ENCODE results near the gene SLIT1.
A peak's percentile ranks its signal among the peaks of the same experiment; 100 is the strongest.

SLIT1 gene

DNA sequence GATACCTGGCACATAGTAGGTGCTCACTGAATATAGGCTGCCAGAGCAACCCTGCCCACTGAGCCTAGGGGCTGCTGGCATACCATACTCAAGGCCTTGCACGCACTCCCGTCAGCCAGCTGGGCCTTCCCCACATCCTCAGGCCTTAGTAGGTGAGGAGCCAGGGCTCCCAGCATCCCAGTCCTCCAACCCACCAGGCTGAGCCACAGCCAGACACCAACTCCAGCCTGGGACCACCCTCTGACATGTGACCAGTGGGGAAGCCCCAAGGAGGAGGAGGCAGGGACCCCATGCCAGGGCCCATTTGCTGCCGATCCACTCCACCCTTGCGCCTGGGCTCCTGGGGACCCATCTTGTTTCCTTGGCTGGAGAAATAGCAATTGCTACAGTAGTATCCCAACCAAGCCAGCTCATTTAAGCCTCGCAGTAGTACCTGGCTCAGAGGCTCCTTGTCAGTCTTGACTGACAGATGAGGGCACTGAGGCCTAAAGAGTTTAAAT lies 11.4 kb downstream of the SLIT1 start:
- TF ChIP-seq POLR2A (IDR thresholded peaks at IDR 0.05; ENCODE audit: low read depth, low read length): no peak
- DNase-seq (ENCODE audit: insufficient read length, low spot score): no peak
- no peak for FAIRE-seq

DNA sequence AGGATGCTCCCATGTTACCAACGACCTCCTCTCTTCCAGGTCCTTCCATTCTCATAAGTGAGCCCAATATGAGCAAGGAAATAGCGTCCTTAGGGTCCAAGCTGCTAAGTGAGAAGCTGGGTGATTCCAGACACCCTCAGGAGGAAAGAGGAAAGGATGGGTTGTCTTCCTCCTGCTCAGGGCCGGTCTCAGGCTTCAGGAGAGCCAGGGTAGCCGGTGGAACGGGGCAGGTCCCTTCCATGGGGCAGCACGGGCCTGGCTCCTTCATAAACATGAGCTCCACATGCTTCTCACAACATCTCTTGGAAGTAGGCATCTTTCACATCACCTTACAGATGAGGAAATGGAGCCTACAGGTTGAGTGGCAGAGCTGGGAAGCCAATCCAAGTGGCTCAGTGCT lies 12.7 kb downstream of the SLIT1 start:
- FAIRE-seq (no peak), DNase-seq (ENCODE audit: insufficient read length, low spot score) (no peak)
- no peak for TF ChIP-seq POLR2A (IDR thresholded peaks at IDR 0.05; ENCODE audit: low read depth, low read length)

DNA sequence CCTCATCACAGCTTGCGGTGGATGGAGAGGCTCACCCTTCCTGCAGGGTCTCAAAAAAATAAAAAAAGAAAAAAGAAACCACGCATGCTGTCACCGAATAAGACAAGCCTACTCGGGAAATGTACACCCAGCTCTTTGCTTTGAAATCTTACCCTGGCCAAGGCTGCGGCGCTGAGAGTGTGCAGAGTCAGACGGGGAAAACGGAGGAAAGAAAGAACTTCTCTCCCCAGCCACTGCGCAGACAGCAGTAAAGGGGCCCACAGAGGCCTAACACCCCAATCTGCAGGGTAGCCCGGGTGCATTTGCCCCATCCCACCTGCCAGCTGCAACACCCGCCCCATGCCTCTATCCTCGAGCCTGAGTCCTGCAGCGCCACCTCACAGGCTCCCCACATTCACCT lies 14.8 kb downstream of the SLIT1 start:
- TF ChIP-seq POLR2A (IDR thresholded peaks at IDR 0.05; ENCODE audit: low read depth, low read length): no peak
- no peak for DNase-seq (ENCODE audit: insufficient read length, low spot score)

DNA sequence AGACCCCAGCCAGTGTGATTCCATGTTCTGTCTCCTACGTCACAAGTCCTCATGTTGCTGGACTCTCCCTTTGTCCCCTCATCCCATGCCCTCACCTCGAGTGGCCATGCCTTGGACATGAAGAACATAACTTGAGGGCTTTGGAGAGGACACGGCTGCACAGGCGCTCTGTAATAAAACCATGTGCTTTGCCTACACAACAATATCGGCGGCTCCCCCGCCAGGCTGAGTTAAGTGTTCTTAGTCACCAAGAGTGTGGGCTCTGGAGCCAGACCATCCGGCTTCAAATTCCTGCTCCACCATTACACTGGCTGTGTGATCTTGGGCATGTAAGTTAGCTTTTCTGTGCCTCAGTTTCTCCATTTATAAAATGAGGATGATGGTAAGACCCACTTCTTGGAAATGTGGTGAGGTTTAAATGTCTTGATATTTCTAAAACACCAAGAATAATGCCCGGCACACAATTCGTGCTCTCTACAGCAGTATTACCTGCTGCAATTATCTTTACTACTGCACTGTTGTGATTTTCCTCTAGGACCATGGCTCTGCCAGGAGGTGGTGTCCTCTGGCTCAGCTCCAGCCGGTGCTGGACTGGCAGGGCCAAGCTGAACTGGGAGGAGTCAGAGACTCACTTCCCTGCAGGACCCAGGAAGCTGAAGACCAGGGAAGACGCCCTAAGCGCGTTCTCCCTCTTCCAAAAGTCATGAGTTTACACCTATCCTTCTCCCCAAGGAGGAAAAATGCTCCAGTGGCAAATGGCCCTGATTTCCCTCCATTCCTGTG lies 15.7 kb downstream of the SLIT1 start:
- FAIRE-seq: no peak
- TF ChIP-seq POLR2A (IDR thresholded peaks at IDR 0.05; ENCODE audit: low read depth, low read length): no peak

More for the DNA sequence above, 14.8 kb downstream of the SLIT1 start:
- no peak for FAIRE-seq

DNA sequence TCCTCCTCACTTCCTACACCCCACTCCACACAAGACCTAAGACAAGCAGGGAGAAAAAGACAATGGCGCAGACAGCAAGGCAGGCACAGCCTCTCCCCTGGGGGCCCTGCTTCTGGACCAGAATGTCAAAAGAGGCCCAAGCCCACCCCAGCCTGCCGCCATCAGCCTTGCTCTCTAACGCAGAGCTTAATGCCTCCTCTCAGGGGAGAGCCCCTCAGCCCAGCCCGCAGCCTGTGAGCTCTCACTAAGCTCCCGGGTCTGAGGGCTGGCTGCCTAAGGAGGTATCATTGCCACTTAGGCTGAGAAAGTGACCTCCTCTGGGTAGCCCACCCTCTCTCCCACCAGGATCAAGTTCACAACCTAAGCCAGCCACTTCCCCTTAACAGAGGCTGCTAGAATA lies 16.7 kb downstream of the SLIT1 start:
- no peak for FAIRE-seq
- TF ChIP-seq POLR2A (IDR thresholded peaks at IDR 0.05; ENCODE audit: low read depth, low read length): no peak

More for the DNA sequence above, 15.7 kb downstream of the SLIT1 start:
- DNase-seq (ENCODE audit: insufficient read length, low spot score): peak; percentile 63

DNA sequence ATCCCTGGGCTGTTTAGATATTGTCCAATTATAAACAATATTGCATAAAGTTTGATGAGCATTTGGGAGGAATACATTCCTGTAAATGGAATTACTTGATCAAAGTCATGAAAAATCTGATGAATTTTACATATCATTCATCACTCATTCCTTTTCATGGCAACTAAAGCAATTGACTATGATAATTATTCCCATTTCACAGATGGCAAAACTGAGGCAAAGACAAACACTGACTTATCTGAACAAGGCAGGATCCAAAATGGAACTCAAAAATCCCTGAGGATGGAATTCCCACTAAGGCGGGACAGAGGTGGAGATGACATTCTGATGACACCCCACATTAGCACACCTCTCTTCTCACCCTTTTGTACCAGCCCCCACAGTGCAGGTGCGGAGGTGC lies 17.1 kb downstream of the SLIT1 start:
- FAIRE-seq: no peak
- DNase-seq (ENCODE audit: insufficient read length, low spot score): no peak
- TF ChIP-seq POLR2A (IDR thresholded peaks at IDR 0.05; ENCODE audit: low read depth, low read length): no peak

More for the DNA sequence above, 16.7 kb downstream of the SLIT1 start:
- no peak for DNase-seq (ENCODE audit: insufficient read length, low spot score)

DNA sequence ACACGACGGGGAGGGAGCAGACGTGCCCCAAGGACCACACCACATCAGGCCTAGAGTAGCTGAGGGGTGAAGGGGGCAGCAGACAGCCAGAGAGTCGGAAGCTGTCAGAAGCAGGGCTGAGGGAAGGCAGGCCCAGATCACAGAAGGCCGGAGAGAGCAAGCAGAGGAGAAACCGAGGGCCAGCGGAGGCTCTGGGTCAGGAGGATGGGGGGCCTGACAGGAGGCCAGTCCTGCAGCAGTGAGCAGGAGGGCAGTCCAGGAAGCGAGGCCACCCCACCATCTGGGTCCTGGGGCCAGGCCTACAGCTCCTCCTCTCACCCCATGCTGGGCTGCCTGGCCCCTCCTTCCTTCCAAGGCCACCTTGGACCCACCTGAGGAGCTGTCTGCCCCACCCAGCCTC lies 20.3 kb downstream of the SLIT1 start:
- no peak for FAIRE-seq
- no peak for DNase-seq (ENCODE audit: insufficient read length, low spot score)
- no peak for TF ChIP-seq POLR2A (IDR thresholded peaks at IDR 0.05; ENCODE audit: low read depth, low read length)

DNA sequence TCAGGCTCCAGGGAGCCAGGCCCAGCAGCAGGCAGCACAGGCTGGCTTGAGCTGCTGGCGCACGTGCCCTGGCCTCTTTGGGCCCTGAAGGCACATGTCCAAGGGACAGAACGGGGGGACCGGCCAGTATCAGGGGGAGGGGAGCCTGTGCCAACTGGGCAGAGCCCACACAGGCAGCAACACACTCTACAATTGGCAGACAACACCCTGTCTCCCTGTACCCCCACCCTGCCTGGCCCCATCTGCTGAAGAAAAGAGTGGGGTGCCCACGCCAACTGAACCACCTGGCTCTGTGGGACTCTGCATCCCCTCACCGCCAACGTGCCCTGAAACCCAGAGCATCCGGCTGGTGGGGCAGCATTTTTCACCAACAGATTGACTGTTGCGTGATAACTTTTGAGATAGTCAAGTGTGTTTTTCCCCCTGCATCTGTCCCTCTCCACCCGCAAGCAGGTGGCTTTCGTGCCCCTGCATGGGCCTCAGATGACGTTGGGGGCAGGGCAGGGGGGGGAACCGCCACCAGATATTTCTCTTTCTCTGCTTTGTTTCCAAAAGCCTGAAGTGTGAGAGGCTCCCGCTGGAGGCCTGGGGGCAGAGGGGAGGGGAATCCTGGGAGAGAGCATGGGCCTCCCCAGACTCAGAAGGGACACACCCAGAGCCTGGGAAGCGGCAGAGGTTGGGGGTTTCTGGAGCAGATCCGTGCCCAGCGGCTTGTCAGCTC lies 21.8 kb downstream of the SLIT1 start:
- FAIRE-seq (no peak), DNase-seq (ENCODE audit: insufficient read length, low spot score) (no peak)
- no peak for TF ChIP-seq POLR2A (IDR thresholded peaks at IDR 0.05; ENCODE audit: low read depth, low read length)

DNA sequence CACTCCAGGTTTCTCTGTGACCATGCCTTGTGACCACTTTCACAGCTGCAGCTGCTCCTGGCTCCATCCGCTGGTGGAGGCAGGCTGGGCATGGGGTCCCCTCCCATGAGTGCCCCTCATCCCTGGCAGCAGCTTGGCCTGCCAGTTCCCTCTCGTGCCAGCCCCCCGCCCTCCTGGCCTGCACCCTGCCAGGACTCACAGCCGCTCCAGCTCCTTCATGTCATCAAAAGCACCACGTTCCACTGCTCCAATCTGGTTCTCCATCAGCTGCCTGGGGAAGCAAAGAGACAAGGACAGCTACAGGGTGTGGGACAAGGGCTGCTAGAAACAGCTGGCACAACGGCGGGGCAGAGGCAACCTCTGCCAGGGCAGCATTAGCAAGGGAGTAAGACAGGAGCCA lies 22.6 kb downstream of the SLIT1 start:
- DNase-seq (ENCODE audit: insufficient read length, low spot score): no peak
- no peak for FAIRE-seq
- TF ChIP-seq POLR2A (IDR thresholded peaks at IDR 0.05; ENCODE audit: low read depth, low read length): no peak

DNA sequence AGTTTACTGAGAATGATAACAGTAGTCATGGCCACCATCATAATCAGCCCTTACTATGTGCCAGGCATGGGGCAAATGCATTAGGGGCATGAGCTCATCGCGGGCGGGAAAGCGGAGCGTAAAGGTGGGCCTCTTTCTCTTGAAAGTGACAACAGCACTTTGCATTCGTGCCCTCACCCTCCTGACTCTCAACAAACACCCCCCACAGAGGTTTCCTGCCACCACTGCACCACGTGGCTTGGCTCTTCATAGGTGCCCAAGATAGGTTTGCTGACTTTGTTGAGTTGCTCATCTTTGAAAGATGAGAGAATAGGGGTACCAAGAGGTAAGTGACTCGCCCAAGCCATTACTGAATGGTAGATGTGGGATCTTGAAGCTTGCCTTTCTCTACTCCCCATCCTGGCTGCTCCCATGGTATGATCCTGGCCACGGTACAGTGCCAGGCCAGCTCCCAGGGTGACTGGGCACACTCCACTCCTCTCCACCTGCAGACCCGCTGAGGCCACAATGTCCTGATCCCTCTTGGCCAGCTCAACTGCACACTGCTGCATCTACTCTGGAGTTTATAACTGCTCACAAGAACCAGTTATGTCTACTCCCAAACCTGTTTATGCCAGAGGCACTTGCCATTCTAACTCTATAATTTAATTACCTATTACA lies 26.0 kb downstream of the SLIT1 start:
- FAIRE-seq (no peak), DNase-seq (ENCODE audit: insufficient read length, low spot score) (no peak)
- TF ChIP-seq POLR2A (IDR thresholded peaks at IDR 0.05; ENCODE audit: low read depth, low read length): no peak

DNA sequence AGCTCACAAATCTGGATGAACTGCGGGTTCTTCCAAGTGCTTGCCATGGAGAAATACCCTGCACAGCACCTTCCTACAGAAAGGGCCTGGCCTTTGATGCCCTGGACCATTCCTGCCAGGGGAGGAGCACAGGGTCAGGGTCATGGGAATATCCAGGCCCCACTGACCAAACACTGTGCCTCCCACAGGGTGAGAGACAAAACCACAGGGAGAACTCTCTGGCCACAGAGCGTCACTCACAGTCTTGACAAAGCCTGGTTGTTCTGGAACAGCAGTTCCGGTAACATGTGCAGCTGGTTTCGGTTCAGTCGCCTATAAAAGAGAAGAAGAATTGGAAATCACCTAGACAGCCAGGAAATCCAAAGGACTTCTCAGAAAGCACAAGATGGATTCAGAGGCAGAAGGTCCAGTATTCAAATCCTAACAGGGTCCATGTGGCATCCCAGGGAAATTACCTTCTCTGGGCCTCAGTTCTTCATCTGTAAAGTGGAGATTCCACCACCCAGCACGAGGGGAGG lies 28.1 kb downstream of the SLIT1 start:
- FAIRE-seq: no peak
- no peak for TF ChIP-seq POLR2A (IDR thresholded peaks at IDR 0.05; ENCODE audit: low read depth, low read length)
- no peak for DNase-seq (ENCODE audit: insufficient read length, low spot score)

DNA sequence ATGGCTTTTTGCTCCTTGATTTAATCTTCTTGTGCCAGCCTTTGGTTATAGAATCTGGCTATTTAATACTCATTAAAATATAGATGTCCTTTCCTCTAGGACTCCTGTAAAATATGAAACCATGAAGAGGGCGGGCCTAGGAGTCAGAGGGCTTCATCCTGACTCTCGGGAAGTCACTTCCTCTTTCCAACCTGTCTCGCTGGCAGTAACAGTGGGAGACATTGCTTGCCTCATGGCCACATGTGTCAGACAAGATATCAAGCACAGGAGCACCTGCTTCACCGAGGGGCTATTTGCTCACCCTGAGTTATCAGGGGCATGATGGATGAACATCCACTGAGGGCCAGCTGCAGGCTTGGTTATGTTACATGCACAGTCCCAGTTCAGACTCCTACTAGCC lies 31.0 kb downstream of the SLIT1 start:
- TF ChIP-seq POLR2A (IDR thresholded peaks at IDR 0.05; ENCODE audit: low read depth, low read length): no peak
- no peak for FAIRE-seq
- DNase-seq (ENCODE audit: insufficient read length, low spot score): no peak

DNA sequence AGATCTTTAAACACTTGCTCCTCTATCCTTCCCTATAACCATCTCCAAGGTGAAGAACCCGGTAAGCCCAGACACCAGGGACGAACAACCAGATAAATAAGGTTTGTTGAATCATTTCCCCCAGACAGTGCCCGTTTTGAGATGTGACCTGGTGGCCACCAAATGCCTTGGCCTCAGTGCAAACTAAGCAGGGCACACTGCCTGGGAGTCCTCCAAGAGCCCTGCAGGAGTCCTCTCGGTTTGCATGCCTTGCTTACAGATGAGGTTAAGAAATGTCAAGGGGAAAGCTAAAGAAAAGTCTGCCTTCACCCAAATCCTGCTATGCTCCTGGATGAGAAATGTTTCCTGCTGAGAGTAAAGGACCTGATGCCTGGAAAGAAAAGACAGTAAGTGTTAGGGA lies 31.6 kb downstream of the SLIT1 start:
- no peak for TF ChIP-seq POLR2A (IDR thresholded peaks at IDR 0.05; ENCODE audit: low read depth, low read length)
- FAIRE-seq (no peak), DNase-seq (ENCODE audit: insufficient read length, low spot score) (no peak)

DNA sequence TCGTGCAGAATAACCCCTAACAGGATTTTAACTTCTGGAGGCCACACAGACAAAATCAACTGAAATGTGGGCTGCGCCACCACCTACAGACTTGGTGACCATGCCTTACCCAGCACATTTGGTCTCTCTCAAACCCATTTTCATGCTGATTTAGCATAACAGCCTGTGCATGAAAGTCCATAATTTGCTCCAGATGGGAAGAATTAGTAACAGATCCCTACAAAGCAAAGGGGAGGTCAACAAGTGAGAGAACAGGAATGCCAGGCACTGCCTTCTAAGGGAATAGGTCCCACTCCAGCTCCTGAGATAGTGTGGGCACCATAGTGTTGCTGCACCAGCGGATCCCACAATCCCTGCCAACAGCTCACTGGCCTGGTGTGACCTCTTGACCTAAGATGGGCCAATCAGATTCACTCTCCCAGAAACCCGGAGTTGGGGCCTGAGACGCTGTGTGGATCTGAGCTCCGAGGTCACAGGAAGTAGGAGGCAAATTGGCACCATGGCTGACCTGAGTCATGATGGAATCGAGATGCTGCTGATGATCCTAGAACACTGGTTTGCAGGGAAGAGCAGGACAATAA lies 32.4 kb downstream of the SLIT1 start:
- no peak for TF ChIP-seq POLR2A (IDR thresholded peaks at IDR 0.05; ENCODE audit: low read depth, low read length)

More for the DNA sequence above, 32.4 kb downstream of the SLIT1 start:
- FAIRE-seq (no peak), DNase-seq (ENCODE audit: insufficient read length, low spot score) (no peak)
